ENCODE data around the gene SHANK2. TPM values are rescaled to one million over a fixed set of nuclear protein-coding genes. Genes with fewer than 3 reads are reported as not detected.

The SHANK2 gene
- total and polyA plus RNA-seq, 2 of the 4 experiments (the other 2 are of a cell fraction): 1.6 to 2.2 TPM

GRCh38 chr11:71213696-71214552 is 38.5 kb downstream of the SHANK2 start:
- no peak overlapping the region for H3K9ac ChIP-seq (ENCODE audit: low read depth, low read length)
- H4K5ac ChIP-seq (ENCODE audit: low read depth, low read length): no peak overlapping the region
- TF ChIP-seq CEBPB (IDR thresholded peaks at IDR 0.05; ENCODE audit: low read depth, low read length) (no peak), RAD21 (IDR thresholded peaks at IDR 0.05; ENCODE audit: low read length) (no peak), SMC3 (IDR thresholded peaks at IDR 0.05; ENCODE audit: low read depth, low read length) (no peak), FOS (IDR thresholded peaks at IDR 0.05; ENCODE audit: low read depth, low read length) (no peak), BHLHE40 (IDR thresholded peaks at IDR 0.05; ENCODE audit: low read depth, low read length) (no peak)
- no TSS peak for BruUV-seq (replicated peaks)
- H3K36me3 ChIP-seq (ENCODE audit: control insufficient read depth, insufficient read depth, low read length): peaks cover 3% of the 10 kb centered on the region; the same call in 1 of the 2 replicates
- H4K20me1 ChIP-seq (ENCODE audit: insufficient read depth, low read length): peaks cover 11% of the 10 kb centered on the region; the same call in 1 of the 2 replicates
- no peak for ATAC-seq (ENCODE audit: low read depth)
- H2AFZ ChIP-seq (replicated peaks; ENCODE audit: low read length, poor library complexity): no peak overlapping the region
- no peak overlapping the region for H3K4me2 ChIP-seq (ENCODE audit: low read depth, low read length)
- no peak overlapping the region for H3K14ac ChIP-seq (replicated peaks; ENCODE audit: low read depth, low read length)
- H2BK120ac ChIP-seq (ENCODE audit: low read depth, low read length): no peak overlapping the region
- H2BK5ac ChIP-seq (ENCODE audit: low read depth, low read length, poor library complexity, severe bottlenecking): no peak overlapping the region
- H2BK15ac ChIP-seq (ENCODE audit: low read depth, low read length): no peak overlapping the region
- H3K79me1 ChIP-seq (ENCODE audit: low read depth in 1 of 2, low read length in 2 of 2): no peaks in the 10 kb centered on the region
- no peaks in the 10 kb centered on the region for H3K4me1 ChIP-seq (ENCODE audit: control insufficient read depth, insufficient read depth, low read length)
- no peak for DNase-seq
- no peaks in the 10 kb centered on the region for H3K27me3 ChIP-seq (ENCODE audit: control insufficient read depth, insufficient read depth, low read length)
- ChIA-PET POLR2A (ENCODE audit: unreplicated experiment) (no interaction called here), CTCF (no interaction called here)
- no peak overlapping the region for H3K56ac ChIP-seq (ENCODE audit: extremely low read depth, insufficient read depth, low read length)
- intact Hi-C loops (cut with micrococcal nuclease): no loop called here
- no peak overlapping the region for H3K4me3 ChIP-seq (ENCODE audit: insufficient read depth, low read depth, low read length)
- no peak overlapping the region for H3K4ac ChIP-seq (ENCODE audit: low read depth, low read length)
- H2AK5ac ChIP-seq (ENCODE audit: low read depth, low read length): no peak overlapping the region
- H2AK9ac ChIP-seq (replicated peaks; ENCODE audit: low read depth, low read length, poor library complexity): no peak overlapping the region
- H3K9me3 ChIP-seq (ENCODE audit: control insufficient read depth, insufficient read depth, low read length): no peaks in the 10 kb centered on the region
- H2BK20ac ChIP-seq (ENCODE audit: low read depth, low read length): no peak overlapping the region
- H4K91ac ChIP-seq (ENCODE audit: insufficient read depth, low read depth, low read length): no peak overlapping the region
- 0 out of 2 replicates have a peak, but pooled peaks cover 2% of the 10 kb centered on the region for H3K9me1 ChIP-seq (ENCODE audit: insufficient read depth, low read length)
- H3K18ac ChIP-seq (ENCODE audit: low read depth, low read length): no peak overlapping the region
- H4K8ac ChIP-seq (ENCODE audit: low read depth in 2 of 2, low read length in 2 of 2): no peak overlapping the region
- 75% methylated on average over 4 of the region's 19 CpGs; no CpG with 5 or more reads in 1 of the 2 experiments for WGBS, 2 experiments (ENCODE audit: extremely low coverage in 2 of 2, insufficient read length in 1 of 2)
- H3K23ac ChIP-seq (ENCODE audit: low read depth, low read length): no peak overlapping the region
- in situ Hi-C loops (cut with MboI; ENCODE audit: low sequenced_read_pairs): no loop called here
- no peak overlapping the region for H3K27ac ChIP-seq (ENCODE audit: insufficient read depth, low read length)
- dilution Hi-C loops (cut with HindIII; ENCODE audit: low sequenced_read_pairs, unreplicated experiment): no loop called here
